ENCODE results near the gene GGA1. TPM values are rescaled to one million over a fixed set of nuclear protein-coding genes. Genes with fewer than 3 reads are reported as not detected.

The GGA1 gene
- total and polyA plus RNA-seq, 9 donors: 27.4 to 46.8 (median 36.6) TPM

DNA sequence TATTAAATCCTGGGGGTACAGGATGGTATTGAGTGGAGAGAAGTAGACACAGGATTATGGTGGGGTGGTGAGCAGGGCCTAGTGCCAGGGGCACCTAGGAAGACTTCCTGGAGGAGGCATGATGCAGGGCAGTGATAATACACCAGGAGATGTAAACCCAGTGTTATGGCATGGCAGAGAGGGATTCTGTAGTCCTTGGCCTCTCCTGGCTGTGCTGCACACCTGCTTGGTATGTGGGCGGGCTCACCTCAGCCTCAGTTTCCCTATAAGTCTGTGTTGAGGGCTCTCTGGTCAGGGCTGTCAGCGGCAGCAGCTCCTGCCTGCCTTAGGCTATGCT lies 52.0 kb downstream of the GGA1 start:
- H3K4me1 ChIP-seq (ENCODE audit: control insufficient read depth, insufficient read depth, low read length): peaks cover 64% of the 10 kb centered on the region
- 71% methylated on average over 1 of the region's 2 CpGs for WGBS (ENCODE audit: insufficient coverage)
- H3K36me3 ChIP-seq (ENCODE audit: control insufficient read depth, insufficient read depth, low read length): peaks cover 9% of the 10 kb centered on the region
- H3K27me3 ChIP-seq (ENCODE audit: control insufficient read depth, insufficient read depth, low read length): no peaks in the 10 kb centered on the region
- H3K9me3 ChIP-seq (replicated peaks; ENCODE audit: control insufficient read depth, low read depth, low read length): no peaks in the 10 kb centered on the region
- DNase-seq: no peak
- H3K27ac ChIP-seq (ENCODE audit: low read length): peak overlapping the region; percentile 86
- H3K4me3 ChIP-seq (ENCODE audit: low read length): no peak overlapping the region

DNA sequence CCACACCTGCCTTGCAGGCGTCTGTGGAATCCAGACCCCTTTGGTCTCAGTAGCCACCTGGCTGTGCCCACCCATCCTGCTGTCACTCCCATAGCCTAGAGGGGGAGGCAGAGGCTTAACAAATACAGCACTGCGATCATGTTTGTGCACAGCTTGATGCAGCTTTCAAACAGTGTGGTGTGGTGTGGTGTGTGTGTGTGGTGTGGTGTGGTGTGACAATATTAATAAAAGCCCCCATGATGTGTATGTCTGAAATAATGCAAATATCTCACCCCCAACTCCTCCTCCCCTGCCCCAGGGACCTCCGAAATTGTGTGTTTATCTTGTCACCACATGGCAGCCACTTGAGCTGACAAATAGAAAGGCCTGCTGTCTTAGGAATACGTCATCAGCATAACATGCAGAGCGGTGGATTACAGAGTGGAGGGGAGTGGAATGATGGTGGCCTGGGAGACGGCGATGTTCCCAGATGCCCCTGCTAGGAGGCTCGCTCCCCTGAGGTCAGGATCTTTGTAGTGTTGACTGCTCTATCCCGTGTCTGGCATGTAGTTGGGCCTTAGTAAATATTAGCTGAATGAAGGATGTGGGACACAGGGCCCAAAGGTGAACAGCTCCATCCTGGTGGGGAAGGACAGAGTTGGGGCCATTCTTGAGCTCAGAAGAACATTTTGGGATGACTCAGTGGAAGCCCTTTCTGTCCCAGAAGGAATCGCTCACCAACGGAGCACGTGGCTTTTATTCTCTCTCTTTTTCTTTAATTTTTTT lies 52.7 kb downstream of the GGA1 start:
- H3K27ac ChIP-seq (ENCODE audit: low read length): peak overlapping the region; percentile 86
- peak; percentile 91 for DNase-seq
- H3K4me3 ChIP-seq (ENCODE audit: low read length): no peak overlapping the region
- no peaks in the 10 kb centered on the region for H3K9me3 ChIP-seq (replicated peaks; ENCODE audit: control insufficient read depth, low read depth, low read length)
- H3K36me3 ChIP-seq (ENCODE audit: control insufficient read depth, insufficient read depth, low read length): peaks cover 16% of the 10 kb centered on the region
- H3K27me3 ChIP-seq (ENCODE audit: control insufficient read depth, insufficient read depth, low read length): no peaks in the 10 kb centered on the region
- 39% methylated on average over 7 of the region's 12 CpGs for WGBS (ENCODE audit: insufficient coverage)
- peaks cover 61% of the 10 kb centered on the region for H3K4me1 ChIP-seq (ENCODE audit: control insufficient read depth, insufficient read depth, low read length)

DNA sequence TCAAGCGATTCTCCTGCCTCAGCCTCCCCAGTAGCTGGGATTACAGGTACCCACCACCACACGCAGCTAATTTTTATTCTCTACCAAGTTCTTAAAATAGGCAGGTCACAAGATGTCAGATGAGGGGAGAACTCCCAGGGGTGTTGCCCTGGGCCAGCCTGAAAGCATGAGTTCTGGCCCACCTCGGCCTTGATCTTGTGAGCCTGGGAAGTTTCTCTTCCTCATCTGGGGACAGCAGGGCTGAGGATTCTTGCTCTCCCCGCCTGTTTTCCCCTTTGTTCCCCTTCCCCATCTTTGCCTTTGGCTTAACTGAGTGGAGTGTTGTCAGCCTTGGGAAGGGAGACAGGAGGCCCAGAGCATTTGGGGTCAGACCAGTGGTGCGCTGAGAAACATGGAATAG lies 53.4 kb downstream of the GGA1 start:
- no peaks in the 10 kb centered on the region for H3K27me3 ChIP-seq (ENCODE audit: control insufficient read depth, insufficient read depth, low read length)
- no peaks in the 10 kb centered on the region for H3K9me3 ChIP-seq (replicated peaks; ENCODE audit: control insufficient read depth, low read depth, low read length)
- no peak for DNase-seq
- peak overlapping the region; percentile 62 for H3K27ac ChIP-seq (ENCODE audit: low read length)
- WGBS (ENCODE audit: insufficient coverage): 71% methylated on average over 1 of the region's 5 CpGs
- H3K4me1 ChIP-seq (ENCODE audit: control insufficient read depth, insufficient read depth, low read length): peaks cover 59% of the 10 kb centered on the region
- H3K4me3 ChIP-seq (ENCODE audit: low read length): no peak overlapping the region
- H3K36me3 ChIP-seq (ENCODE audit: control insufficient read depth, insufficient read depth, low read length): peaks cover 22% of the 10 kb centered on the region

DNA sequence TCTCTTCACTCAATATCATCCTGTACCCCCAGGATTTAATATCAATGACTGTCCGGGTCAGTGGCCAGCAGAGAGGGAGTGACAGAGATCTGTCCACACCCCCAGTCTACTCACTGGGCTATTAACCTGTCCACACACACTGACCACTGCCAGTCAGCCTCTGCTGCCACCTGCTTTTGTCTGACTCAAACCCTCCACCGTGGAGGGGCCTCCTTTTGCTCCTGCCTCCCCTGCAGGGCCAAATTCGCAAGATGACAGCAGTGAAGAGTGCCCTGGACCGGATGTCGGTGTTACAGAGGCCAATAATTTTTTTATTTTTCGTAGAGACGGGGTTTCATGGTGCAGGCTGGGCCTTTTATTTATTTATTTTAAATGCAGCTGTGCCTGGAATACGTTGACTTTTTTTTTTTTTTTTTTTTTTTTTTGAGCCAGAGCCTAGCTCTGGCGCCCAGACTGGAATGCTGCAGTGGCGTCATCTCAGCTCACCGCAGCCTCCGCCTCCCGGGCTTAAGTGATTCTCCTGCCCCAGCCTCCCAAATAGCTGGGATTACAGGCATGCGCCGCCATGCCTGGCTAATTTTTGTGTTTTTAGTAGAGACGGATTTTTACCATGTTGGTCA lies 55.0 kb downstream of the GGA1 start:
- peak; percentile 64 for DNase-seq
- Histone ChIP-seq H3K27ac (ENCODE audit: low read length) (peak overlapping the region; percentile 49), H3K4me3 (ENCODE audit: low read length) (no peak overlapping the region), H3K27me3 (ENCODE audit: control insufficient read depth, insufficient read depth, low read length) (no peaks in the 10 kb centered on the region), H3K9me3 (replicated peaks; ENCODE audit: control insufficient read depth, low read depth, low read length) (no peaks in the 10 kb centered on the region), H3K4me1 (ENCODE audit: control insufficient read depth, insufficient read depth, low read length) (peaks cover 53% of the 10 kb centered on the region), H3K36me3 (ENCODE audit: control insufficient read depth, insufficient read depth, low read length) (peaks cover 22% of the 10 kb centered on the region)
- whole genome bisulfite sequencing (ENCODE audit: insufficient coverage): 52% methylated on average over 8 of the region's 16 CpGs

GRCh38 chr22:37664249-37665101 lies 55.8 kb downstream of the GGA1 start:
- peaks cover 49% of the 10 kb centered on the region for H3K4me1 ChIP-seq (ENCODE audit: control insufficient read depth, insufficient read depth, low read length)
- H3K9me3 ChIP-seq (replicated peaks; ENCODE audit: control insufficient read depth, low read depth, low read length): no peaks in the 10 kb centered on the region
- no peak overlapping the region for H3K27ac ChIP-seq (ENCODE audit: low read length)
- peak; percentile 57 for DNase-seq
- peaks cover 22% of the 10 kb centered on the region for H3K36me3 ChIP-seq (ENCODE audit: control insufficient read depth, insufficient read depth, low read length)
- no peak overlapping the region for H3K4me3 ChIP-seq (ENCODE audit: low read length)
- H3K27me3 ChIP-seq (ENCODE audit: control insufficient read depth, insufficient read depth, low read length): no peaks in the 10 kb centered on the region
- WGBS (ENCODE audit: insufficient coverage): 69% methylated on average over 16 of the region's 16 CpGs

GRCh38 chr22:37665487-37665886 lies 56.9 kb downstream of the GGA1 start:
- 94% methylated on average over 22 of the region's 24 CpGs for WGBS (ENCODE audit: insufficient coverage)
- Histone ChIP-seq H3K4me3 (ENCODE audit: low read length) (no peak overlapping the region), H3K4me1 (ENCODE audit: control insufficient read depth, insufficient read depth, low read length) (peaks cover 39% of the 10 kb centered on the region), H3K36me3 (ENCODE audit: control insufficient read depth, insufficient read depth, low read length) (peaks cover 20% of the 10 kb centered on the region), H3K27me3 (ENCODE audit: control insufficient read depth, insufficient read depth, low read length) (no peaks in the 10 kb centered on the region), H3K9me3 (replicated peaks; ENCODE audit: control insufficient read depth, low read depth, low read length) (no peaks in the 10 kb centered on the region), H3K27ac (ENCODE audit: low read length) (no peak overlapping the region)
- DNase-seq: no peak

DNA sequence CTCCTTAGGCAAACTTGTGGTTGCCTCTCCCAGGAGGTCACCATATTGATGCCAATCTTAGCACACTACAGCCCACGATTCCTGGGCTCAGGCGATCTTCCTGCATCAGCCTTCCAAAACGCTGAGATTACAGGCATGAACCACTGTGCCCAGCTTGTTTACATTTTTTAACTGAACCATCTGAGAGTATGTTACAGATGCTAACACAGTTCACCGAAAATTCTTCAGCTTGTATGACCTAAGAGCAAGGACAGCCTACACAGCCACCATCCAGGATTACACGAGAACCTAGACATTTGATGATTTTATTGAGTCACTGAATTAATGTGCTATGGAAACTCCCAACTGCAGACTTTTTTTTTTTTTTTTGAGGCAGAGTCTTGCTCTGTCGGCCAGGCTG lies 61.0 kb downstream of the GGA1 start:
- no peaks in the 10 kb centered on the region for H3K27me3 ChIP-seq (ENCODE audit: control insufficient read depth, insufficient read depth, low read length)
- no peak for DNase-seq
- peaks cover 20% of the 10 kb centered on the region for H3K36me3 ChIP-seq (ENCODE audit: control insufficient read depth, insufficient read depth, low read length)
- H3K4me3 ChIP-seq (ENCODE audit: low read length): no peak overlapping the region
- H3K4me1 ChIP-seq (ENCODE audit: control insufficient read depth, insufficient read depth, low read length): peaks cover 25% of the 10 kb centered on the region
- H3K27ac ChIP-seq (ENCODE audit: low read length): no peak overlapping the region
- no peaks in the 10 kb centered on the region for H3K9me3 ChIP-seq (replicated peaks; ENCODE audit: control insufficient read depth, low read depth, low read length)
- whole genome bisulfite sequencing (ENCODE audit: insufficient coverage): 87% methylated on average over 3 of the region's 6 CpGs

- H3K4me3 ChIP-seq (ENCODE audit: low read length): no peak overlapping the region
- H3K9me3 ChIP-seq (replicated peaks; ENCODE audit: control insufficient read depth, low read depth, low read length): no peaks in the 10 kb centered on the region
- peaks cover 40% of the 10 kb centered on the region for H3K4me1 ChIP-seq (ENCODE audit: control insufficient read depth, insufficient read depth, low read length)
- H3K27me3 ChIP-seq (ENCODE audit: control insufficient read depth, insufficient read depth, low read length): no peaks in the 10 kb centered on the region
- no peaks in the 10 kb centered on the region for H3K36me3 ChIP-seq (ENCODE audit: control insufficient read depth, insufficient read depth, low read length)
- no peak for DNase-seq
- WGBS (ENCODE audit: insufficient coverage): 79% methylated on average over 5 of the region's 15 CpGs
- no peak overlapping the region for H3K27ac ChIP-seq (ENCODE audit: low read length)
Measured at GRCh38 chr22:37672206-37672919, 63.7 kb downstream of the GGA1 start.

- Histone ChIP-seq H3K27ac (ENCODE audit: low read length) (peak overlapping the region; percentile 25), H3K9me3 (replicated peaks; ENCODE audit: control insufficient read depth, low read depth, low read length) (no peaks in the 10 kb centered on the region), H3K27me3 (ENCODE audit: control insufficient read depth, insufficient read depth, low read length) (no peaks in the 10 kb centered on the region), H3K36me3 (ENCODE audit: control insufficient read depth, insufficient read depth, low read length) (peaks cover 3% of the 10 kb centered on the region), H3K4me3 (ENCODE audit: low read length) (no peak overlapping the region), H3K4me1 (ENCODE audit: control insufficient read depth, insufficient read depth, low read length) (peaks cover 46% of the 10 kb centered on the region)
- WGBS (ENCODE audit: insufficient coverage): 70% methylated on average over 7 of the region's 11 CpGs
- DNase-seq: no peak
Measured at GRCh38 chr22:37672920-37673455, 64.4 kb downstream of the GGA1 start.
